Omental fat pad (tissue), 4 donors: Measurements from ENCODE around the gene MYBPC3. TPM values are rescaled to one million over a fixed set of nuclear protein-coding genes. Genes with fewer than 3 reads are reported as not detected.
A peak's percentile ranks its signal among the peaks of the same experiment; 100 is the strongest.

Experiments
- ATAC-seq: fragments of 150-250 bp; one replicate; pipeline ENCODE4 v1.9.1; 2016; ENCODE audit warnings: mild to moderate bottlenecking, moderate library complexity; ENCODE audit not compliant: low FRiP score
- DNase-seq: peaks from one replicate; pipeline ENCODE4 v3.0.0-alpha.2; 2019; ENCODE audit warnings: low spot score
- total RNA-seq, 4 donors: library from RNA; depleted of rRNA; stranded (reverse); fragments of >200 nt; gene quantifications; one replicate each; pipeline ENCODE4 v1.1.0, GENCODE V29; 2016
- TF ChIP-seq, protein P1 (sequence below), 3 donors: fragments of 450-650 bp; IDR thresholded peaks; one replicate each; pipeline ENCODE4 v1.5.1; 2016 to 2017; ENCODE audit warnings: antibody characterized with exemption in 3 of 3, mild to moderate bottlenecking in 3 of 3, moderate library complexity in 2 of 3

Gene MYBPC3
- total RNA-seq, 4 donors from 2014 or later = 0.19 to 0.79 (median 0.21) TPM

DNA sequence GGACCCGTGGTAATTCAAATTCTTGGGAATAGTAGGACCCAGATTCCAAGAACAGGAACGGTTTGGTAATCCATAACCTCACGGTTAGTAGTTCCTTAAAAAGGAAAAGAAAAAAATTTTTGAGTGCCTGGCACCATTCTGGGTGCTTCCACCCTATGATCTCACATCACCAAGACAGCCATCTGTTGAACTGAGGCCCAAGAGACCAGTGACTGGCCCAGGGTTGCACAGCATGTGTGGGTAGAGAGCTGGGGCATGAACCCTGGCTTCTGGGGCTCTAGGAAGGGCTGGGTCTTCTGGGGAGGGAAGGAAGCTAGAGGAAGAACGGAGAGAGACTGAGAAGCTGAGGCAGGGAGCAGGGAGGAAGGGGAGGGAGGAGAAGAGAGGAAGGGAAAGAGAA lies 30.6 kb upstream of the MYBPC3 start:
- TF ChIP-seq, protein P1, sequence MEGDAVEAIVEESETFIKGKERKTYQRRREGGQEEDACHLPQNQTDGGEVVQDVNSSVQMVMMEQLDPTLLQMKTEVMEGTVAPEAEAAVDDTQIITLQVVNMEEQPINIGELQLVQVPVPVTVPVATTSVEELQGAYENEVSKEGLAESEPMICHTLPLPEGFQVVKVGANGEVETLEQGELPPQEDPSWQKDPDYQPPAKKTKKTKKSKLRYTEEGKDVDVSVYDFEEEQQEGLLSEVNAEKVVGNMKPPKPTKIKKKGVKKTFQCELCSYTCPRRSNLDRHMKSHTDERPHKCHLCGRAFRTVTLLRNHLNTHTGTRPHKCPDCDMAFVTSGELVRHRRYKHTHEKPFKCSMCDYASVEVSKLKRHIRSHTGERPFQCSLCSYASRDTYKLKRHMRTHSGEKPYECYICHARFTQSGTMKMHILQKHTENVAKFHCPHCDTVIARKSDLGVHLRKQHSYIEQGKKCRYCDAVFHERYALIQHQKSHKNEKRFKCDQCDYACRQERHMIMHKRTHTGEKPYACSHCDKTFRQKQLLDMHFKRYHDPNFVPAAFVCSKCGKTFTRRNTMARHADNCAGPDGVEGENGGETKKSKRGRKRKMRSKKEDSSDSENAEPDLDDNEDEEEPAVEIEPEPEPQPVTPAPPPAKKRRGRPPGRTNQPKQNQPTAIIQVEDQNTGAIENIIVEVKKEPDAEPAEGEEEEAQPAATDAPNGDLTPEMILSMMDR (IDR thresholded peaks at IDR 0.05) = no peak
- ATAC-seq (no peak), DNase-seq (no peak)

DNA sequence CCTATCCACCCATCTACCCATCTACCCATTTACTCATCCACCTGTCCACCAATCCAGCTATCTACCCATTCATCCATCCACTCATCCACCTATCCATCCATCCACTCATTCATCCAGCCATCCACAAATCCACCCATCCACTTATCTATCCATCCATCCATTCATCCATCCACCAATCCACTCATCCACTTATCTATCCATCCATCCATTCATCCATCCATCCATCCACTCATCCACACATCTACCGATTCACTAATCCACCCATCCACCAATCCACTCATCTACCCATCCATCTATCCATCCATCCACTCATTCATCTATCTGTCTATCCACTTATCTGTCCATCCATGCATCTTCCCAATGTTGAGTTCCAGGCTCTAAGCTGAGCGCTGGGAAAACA lies 27.6 kb upstream of the MYBPC3 start:
- no peak for ATAC-seq
- no peak for DNase-seq
- TF ChIP-seq, protein P1 (IDR thresholded peaks at IDR 0.05) = no peak

DNA sequence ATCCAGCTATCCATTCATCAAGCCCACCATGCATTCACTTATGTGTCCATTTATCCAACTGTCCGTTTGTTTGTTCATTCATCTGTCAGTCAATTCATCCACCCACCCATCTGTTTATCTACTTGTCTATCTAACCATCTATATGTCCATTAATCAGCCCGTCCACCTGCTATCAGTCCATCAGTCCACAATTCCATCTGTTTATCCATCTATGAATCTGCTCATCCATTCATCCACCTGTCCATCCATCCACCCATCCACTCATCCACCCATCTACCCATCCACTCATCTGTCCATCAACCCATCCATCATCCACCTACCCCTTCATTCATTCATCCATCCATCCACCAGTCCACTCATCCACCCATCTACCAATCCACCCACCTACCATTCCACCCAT lies 26.8 kb upstream of the MYBPC3 start:
- ATAC-seq (no peak), DNase-seq (no peak)
- TF ChIP-seq, protein P1 (IDR thresholded peaks at IDR 0.05) = no peak

DNA sequence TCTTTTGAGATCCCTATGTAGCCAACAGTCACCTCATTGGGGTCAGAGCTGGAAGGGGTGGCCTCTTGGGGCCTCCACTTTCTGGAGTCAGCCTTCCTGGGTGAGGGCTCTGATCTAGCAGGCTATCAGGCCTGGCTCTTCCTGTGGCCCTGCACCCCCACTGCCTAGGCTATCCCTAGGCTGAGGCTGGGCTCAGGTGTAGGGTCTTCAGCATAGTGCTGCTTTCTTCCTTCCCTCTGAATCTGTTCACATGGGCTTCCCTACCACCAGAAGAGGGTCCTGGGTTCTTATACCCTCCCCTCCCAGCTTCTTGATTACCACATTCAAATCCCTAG lies 26.3 kb upstream of the MYBPC3 start:
- DNase-seq (no peak), ATAC-seq (no peak)
- TF ChIP-seq, protein P1 (IDR thresholded peaks at IDR 0.05) = no peak

DNA sequence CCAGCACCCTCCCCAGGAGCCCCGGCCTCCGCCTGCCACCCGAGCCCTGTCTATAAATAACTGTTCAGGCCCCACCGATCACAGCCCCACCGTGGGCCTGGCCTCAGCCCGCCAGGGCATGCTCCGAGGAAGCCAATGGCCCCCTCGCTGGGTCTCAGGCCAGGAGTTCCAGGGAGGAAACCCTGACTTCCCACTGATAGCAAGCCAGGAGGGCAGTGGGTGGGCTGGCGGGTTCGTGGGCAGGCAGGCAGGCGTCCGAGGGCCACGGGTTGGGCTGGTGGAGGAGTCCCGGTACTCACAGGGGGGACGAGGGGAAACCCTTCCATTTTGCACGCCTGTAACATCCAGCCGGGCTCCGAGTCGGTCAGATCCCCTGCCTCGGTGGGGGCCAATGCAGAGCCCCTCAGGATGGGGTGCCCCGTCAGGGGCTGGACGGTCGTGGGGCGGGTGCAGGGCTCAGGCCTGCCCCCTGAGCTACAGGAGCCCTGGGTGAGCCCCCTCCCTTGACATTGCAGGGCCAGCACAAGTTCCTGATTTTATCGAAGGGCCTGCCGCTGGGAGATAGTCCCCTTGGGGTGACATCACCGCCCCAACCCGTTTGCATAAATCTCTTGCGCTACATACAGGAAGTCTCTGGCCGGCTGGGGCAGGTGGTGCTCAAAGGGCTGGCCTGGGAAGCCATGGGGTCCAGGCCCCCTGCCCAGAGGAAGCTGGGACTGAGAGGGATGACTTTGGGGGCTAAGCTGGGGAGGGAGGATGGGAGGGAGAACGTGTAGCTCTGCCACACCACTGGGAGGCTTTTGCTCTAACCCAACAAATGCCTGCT lies 25.7 kb upstream of the MYBPC3 start, which contains the start of gene SPI1:
SPI1 (minus strand) TSS at position 538 of the 826 bp plus-strand sequence; CDS start at position 344, 194 bp downstream.
- peak; percentile 16 for ATAC-seq

DNA sequence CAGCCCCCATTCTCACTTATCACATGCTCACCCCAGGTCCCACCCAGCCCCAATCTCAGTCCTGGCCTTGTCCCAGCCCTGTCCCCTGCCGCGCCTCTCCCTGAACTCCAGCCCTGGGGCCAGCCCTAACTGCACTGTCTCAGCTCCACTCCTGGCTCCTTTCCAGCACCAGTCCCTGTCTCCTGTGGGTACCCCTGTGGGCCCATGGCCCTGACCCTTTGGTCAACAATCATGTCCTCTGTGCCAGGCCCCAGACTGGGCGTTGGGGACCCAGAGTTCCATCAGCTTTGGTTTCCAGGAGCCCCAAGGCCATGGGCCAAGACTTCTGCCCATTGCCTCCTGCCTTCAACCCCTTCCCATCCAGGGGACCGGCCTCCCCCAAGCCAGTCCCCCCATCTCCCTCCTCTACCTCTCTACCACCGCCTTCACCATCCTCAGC lies 25.1 kb upstream of the MYBPC3 start:
- ATAC-seq (no peak), DNase-seq (no peak)
- TF ChIP-seq, protein P1 (IDR thresholded peaks at IDR 0.05) = no peak

More for the DNA sequence above, 25.7 kb upstream of the MYBPC3 start, which contains the start of gene SPI1:
- TF ChIP-seq, protein P1 (IDR thresholded peaks at IDR 0.05) = no peak
- no peak for DNase-seq
